Stimulated activated CD4-positive, alpha-beta T cell treated with anti-CD3 and anti-CD28 coated beads, Interleukin-15, amount 100 ng/mL, for 1 hour (primary cell): ENCODE measurements around the gene HNF1A.
A peak's percentile ranks its signal among the peaks of the same experiment; 100 is the strongest.

Experiments
- DNase-seq, 2 donors: peaks; one replicate each; pipeline ENCODE4 v3.0.0-alpha.2; 2020; ENCODE audit warnings: low read depth in 1 of 2, low spot score in 1 of 2

The HNF1A gene

GRCh38 chr12:121009741-121010140, 31.4 kb downstream of the HNF1A start:
- no peak for DNase-seq

- no peak for DNase-seq
These were observed 32.5 kb downstream of the HNF1A start for GRCh38 chr12:121010860-121011259.

- no peak for DNase-seq
These were observed 33.5 kb downstream of the HNF1A start for GRCh38 chr12:121011820-121012219.

GRCh38 chr12:121013715-121014114, 35.4 kb downstream of the HNF1A start:
- DNase-seq, result no peak

- peak; percentile 76 to 79 for DNase-seq
These were observed 37.8 kb downstream of the HNF1A start, which contains the start of gene C12orf43 for GRCh38 chr12:121015825-121016766. Gene C12orf43 (minus strand): TSS chr12:121016487. CDS start chr12:121016474, 13 bp downstream.

DNA sequence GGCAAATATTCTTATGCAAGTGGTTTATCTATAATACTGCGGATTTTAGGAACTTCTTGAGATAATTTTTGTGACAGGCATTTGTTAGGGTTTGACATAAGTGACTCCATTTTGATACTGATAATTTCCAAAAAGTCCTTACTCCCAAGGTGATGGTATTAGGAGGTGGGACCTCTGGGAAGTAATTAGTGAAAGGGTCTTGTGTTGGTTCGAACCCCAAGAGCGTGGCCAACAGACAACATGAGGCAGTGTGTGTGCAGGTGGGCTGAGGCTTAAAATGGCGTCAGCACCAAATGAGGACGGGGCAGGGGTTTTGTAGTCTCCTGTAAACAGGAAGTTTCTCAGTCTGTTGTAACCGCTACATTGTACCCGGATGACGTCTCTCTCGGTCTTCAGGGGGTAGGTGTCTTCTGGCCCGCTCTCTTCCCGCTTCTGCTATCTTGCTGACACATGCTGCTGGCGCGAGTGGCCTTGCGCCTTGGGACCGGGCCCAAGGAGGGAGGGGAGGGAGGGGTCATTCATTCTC, 39.7 kb downstream of the HNF1A start:
- DNase-seq, result no peak

GRCh38 chr12:121018860-121019617, 40.7 kb downstream of the HNF1A start:
- no peak for DNase-seq

DNA sequence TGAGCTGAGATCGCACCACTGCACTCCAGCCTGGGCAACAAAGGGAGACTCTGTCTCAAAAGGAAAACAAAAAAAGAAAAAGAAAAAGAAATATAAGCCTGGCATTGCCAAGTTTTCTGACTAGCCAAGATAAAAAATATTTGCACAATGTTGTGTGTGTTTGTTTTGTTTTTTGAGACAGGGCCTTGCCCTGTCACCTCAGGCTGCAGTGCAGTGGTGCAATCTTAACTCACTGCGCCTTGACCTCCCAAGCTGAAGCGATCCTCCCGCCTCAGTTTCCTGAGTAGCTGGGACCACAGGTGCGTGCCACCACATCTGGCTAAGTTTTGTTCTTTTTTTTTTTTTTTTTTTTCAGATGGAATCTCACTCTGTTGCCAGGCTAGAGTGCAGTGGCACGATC, 43.4 kb downstream of the HNF1A start:
- no peak for DNase-seq

GRCh38 chr12:121022713-121023112, 44.4 kb downstream of the HNF1A start:
- no peak for DNase-seq

DNA sequence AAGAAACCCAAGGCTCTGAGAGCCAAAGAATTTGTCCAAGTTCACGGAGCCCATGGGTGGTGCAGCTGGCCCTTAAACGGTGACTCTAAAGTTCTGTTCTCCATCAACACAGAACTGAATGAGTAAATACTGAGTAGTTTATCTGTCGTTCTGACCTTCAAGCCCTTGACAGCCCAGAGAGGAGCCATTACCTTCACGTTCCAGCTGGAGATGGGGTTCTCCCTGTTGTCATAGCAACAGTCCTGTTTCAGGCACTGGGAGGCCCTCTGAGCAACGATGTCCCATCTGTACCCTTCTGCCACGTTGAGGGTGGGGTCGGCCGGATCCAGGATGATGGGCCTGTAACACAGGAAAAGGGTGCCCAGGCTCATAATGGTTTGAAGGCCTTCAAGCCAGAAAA, 45.5 kb downstream of the HNF1A start:
- DNase-seq, result no peak

GRCh38 chr12:121025442-121026226, 47.3 kb downstream of the HNF1A start:
- no peak for DNase-seq

- DNase-seq, result no peak
These were observed 48.1 kb downstream of the HNF1A start for GRCh38 chr12:121026274-121027045.

DNA sequence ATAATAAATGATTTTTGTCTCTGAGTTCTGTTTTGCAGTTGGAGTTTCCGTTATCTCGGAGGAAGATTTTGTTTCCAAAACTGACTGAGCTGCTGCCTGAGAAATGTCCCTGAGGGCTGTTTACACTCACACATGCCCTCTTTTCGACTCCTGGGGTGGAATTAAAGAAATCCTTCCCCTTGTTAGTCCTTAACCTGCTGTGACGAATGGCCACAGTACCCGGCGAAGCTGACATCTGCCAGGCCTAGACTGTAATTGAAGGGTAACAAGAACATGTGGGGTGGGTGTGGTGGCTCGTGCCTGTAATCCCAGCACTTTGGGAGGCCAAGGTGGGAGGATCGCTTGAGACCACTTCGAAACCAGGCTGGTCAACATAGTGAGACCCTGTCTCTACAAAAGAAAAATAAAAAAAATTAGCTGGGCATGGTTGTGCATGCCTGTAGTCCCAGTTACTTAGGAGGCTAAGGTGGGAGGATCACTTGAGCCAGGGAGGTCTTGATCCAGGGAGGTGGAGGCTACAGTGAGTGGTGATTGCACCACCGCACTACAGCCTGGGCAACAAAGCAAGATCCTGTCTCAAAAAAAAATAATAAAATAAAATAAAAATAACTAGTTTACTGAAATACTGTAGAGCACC, 52.4 kb downstream of the HNF1A start:
- no peak for DNase-seq

DNA sequence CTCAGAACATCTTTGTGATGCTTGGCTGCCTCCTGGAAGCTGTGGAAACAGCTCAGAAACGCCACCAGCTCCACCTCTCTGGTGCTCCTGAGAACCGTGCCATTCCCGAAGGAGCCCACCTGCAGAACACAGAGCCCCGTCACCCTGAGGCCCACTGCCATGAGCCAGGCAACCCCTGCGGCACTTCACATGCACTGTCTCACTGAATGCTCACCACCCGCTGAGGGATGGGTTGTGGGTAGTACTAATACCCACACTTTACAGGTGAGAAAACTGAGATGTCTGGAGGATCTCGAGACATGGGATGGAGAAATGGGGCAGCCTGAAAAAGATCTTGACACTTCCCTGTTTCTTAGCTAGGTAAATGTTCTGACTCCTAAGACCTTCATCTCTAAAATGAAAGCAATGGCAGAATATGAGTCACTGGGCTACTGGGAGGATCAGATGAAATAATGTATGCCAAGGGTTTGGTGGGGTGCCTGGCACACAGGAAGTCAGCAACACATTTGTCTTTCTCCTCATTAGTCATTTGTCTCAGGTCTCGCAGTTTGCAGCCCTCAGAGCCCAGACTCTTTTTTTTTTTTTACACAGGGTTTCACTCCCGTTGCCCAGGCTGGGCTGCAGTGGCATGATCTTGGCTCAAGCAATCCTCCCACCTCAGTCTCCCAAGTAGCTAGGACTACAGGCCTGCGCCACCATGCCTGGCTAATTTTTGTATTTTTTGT, 55.4 kb downstream of the HNF1A start:
- DNase-seq, result peak in 1 of 2 donors; percentile 31

- no peak for DNase-seq
These were observed 56.4 kb downstream of the HNF1A start for GRCh38 chr12:121034616-121035305.

GRCh38 chr12:121036810-121037326, 58.5 kb downstream of the HNF1A start:
- no peak for DNase-seq

GRCh38 chr12:121038861-121039668, 60.7 kb downstream of the HNF1A start, which contains the start of gene OASL:
Gene OASL (minus strand): TSS chr12:121039246. CDS start chr12:121038971, 275 bp downstream.
- peak in 1 of 2 donors; percentile 38 for DNase-seq
